Endothelial cell of umbilical vein (primary cell): Measurements from ENCODE around the gene GMCL2. TPM values are rescaled to one million over a fixed set of nuclear protein-coding genes. Genes with fewer than 3 reads are reported as not detected.

Experiments
- BruUV-seq: library from RNA; stranded (reverse); fragments of 400-500 nt; replicated peaks from 2 replicates; lab custom pipeline; 2021; lab: Mats Ljungman, UMichigan
- CTCF ChIA-PET: fragments of 300-600, 350-600 bp; sonication (Branson Sonifier 250); formaldehyde crosslinking; loops from one replicate; lab custom pipeline; 2021; ENCODE audit warnings: antibody characterized with exemption, inconsistent platforms; lab: Charles Lee
- POLR2A ChIA-PET: fragments of 300-600, 350-600 bp; sonication (Branson Sonifier 250); formaldehyde crosslinking; loops from one replicate; lab custom pipeline; 2021; ENCODE audit warnings: antibody characterized with exemption, inconsistent platforms; lab: Charles Lee
- DNase-seq: peaks from one replicate; pipeline ENCODE4 v3.0.0-alpha.2; 2011; ENCODE audit warnings: low read depth, low spot score
- FAIRE-seq: peaks from 2 replicates; lab custom pipeline; 2011; peaks lifted over from hg19 to GRCh38; lab: Jason Lieb, UNC
- H2AFZ ChIP-seq: 2 replicates; pipeline ENCODE4 v1.6.0; 2012; ENCODE audit warnings: low read depth, low read length, control low read depth, inconsistent platforms
- H3K27ac ChIP-seq: 2 replicates; pipeline ENCODE4 v1.5.1; 2011; ENCODE audit warnings: low read depth, mild to moderate bottlenecking, control low read depth, low read length, moderate library complexity; ENCODE audit not compliant: insufficient read depth
- H3K27me3 ChIP-seq, 2 experiments: 2 replicates each; pipeline versions ENCODE4 v1.6.0 to v1.6.1; 2011; ENCODE audit warnings: low read length in 2 of 2, mixed read lengths in 1 of 2; ENCODE audit not compliant: control insufficient read depth in 2 of 2, insufficient read depth in 2 of 2
- H3K36me3 ChIP-seq, 2 experiments: 2 replicates in 1 of 2; 3 replicates in 1 of 2; pipeline ENCODE4 v1.5.1; 2011; ENCODE audit warnings: low read length in 2 of 2, mild to moderate bottlenecking in 1 of 2, moderate library complexity in 1 of 2; ENCODE audit not compliant: control insufficient read depth in 2 of 2, insufficient read depth in 2 of 2; ENCODE audit errors: extremely low read depth in 1 of 2
- H3K4me1 ChIP-seq: 3 replicates; pipeline ENCODE4 v1.5.1; 2011; ENCODE audit warnings: mild to moderate bottlenecking, low read length; ENCODE audit not compliant: control insufficient read depth, insufficient read depth; ENCODE audit errors: extremely low read depth
- H3K4me2 ChIP-seq: 2 replicates; pipeline ENCODE4 v1.6.1; 2011; ENCODE audit warnings: low read length, control low read depth, mixed read lengths; ENCODE audit not compliant: insufficient read depth
- H3K4me3 ChIP-seq, 3 experiments: fragments of 200-600 bp in 1 of 3; sonication (generic), shearing (Covaris generic) in 1 of 3; replicated peaks in 1 of 3; 2 replicates each; pipeline ENCODE4 v1.5.1; 2011 to 2016; ENCODE audit warnings: control low read depth in 3 of 3, low read length in 3 of 3, mild to moderate bottlenecking in 2 of 3, inconsistent platforms in 1 of 3, low read depth in 1 of 3, moderate library complexity in 1 of 3; ENCODE audit not compliant: insufficient read depth in 1 of 3
- H3K79me2 ChIP-seq: 2 replicates; pipeline ENCODE4 v1.6.0; 2012; ENCODE audit warnings: low read length, inconsistent platforms; ENCODE audit not compliant: control insufficient read depth, insufficient read depth
- H3K9ac ChIP-seq: replicated peaks from 2 replicates; pipeline ENCODE3; 2011; ENCODE audit warnings: low read length, control low read depth; ENCODE audit not compliant: insufficient read depth; ENCODE audit errors: extremely low read depth
- H3K9me1 ChIP-seq: replicated peaks from 3 replicates; pipeline ENCODE4 v1.6.0; 2011; ENCODE audit warnings: mild to moderate bottlenecking, low read length; ENCODE audit not compliant: control insufficient read depth, insufficient read depth; ENCODE audit errors: extremely low read depth
- H3K9me3 ChIP-seq: replicated peaks from 2 replicates; pipeline ENCODE4 v1.5.1; 2012; ENCODE audit warnings: low read length, inconsistent platforms; ENCODE audit not compliant: control insufficient read depth, insufficient read depth
- H4K20me1 ChIP-seq: replicated peaks from 2 replicates; pipeline ENCODE3; 2011; ENCODE audit warnings: mild to moderate bottlenecking, low read length; ENCODE audit not compliant: control insufficient read depth, insufficient read depth; ENCODE audit errors: extremely low read depth
- CTCF ChIP-seq, 2 donors: IDR thresholded peaks; 1 replicate in 1 of 2; 2 replicates in 1 of 2; pipeline ENCODE4 v1.5.1; 2011; ENCODE audit warnings: low read length in 2 of 2, mild to moderate bottlenecking in 2 of 2, moderate library complexity in 2 of 2, control low read depth in 1 of 2, inconsistent platforms in 1 of 2, low read depth in 1 of 2; ENCODE audit not compliant: insufficient read depth in 1 of 2; ENCODE audit errors: extremely low read depth in 1 of 2
- EZH2 ChIP-seq: IDR thresholded peaks from 2 replicates; pipeline ENCODE4 v1.6.1; 2012; ENCODE audit warnings: borderline replicate concordance, low read depth, mild to moderate bottlenecking, moderate library complexity, low read length, inconsistent platforms; ENCODE audit not compliant: severe bottlenecking
- FOS ChIP-seq: IDR thresholded peaks from 2 replicates; pipeline ENCODE4 v1.6.1; 2011; ENCODE audit warnings: mild to moderate bottlenecking, low read length, moderate library complexity, borderline replicate concordance; ENCODE audit not compliant: insufficient read depth
- GATA2 ChIP-seq: IDR thresholded peaks from 2 replicates; pipeline ENCODE4 v1.7.0; 2011; ENCODE audit warnings: low read depth, mild to moderate bottlenecking, moderate library complexity, mixed read lengths, low read length; ENCODE audit not compliant: insufficient read length, insufficient read depth
- JUN ChIP-seq: IDR thresholded peaks from 2 replicates; pipeline ENCODE4 v1.6.1; 2011; ENCODE audit warnings: borderline replicate concordance, low read depth; ENCODE audit not compliant: insufficient read length, insufficient read depth
- MAX ChIP-seq: IDR thresholded peaks from 2 replicates; pipeline ENCODE4 v1.6.1; 2011; ENCODE audit not compliant: insufficient read depth, insufficient read length
- POLR2A ChIP-seq: IDR thresholded peaks from 2 replicates; pipeline ENCODE4 v1.6.1; 2012; ENCODE audit warnings: low read depth, mild to moderate bottlenecking, control low read depth, low read length
- POLR2AphosphoS5 ChIP-seq: IDR thresholded peaks from 2 replicates; pipeline ENCODE4 v1.6.1; 2012; ENCODE audit warnings: low read depth, mild to moderate bottlenecking, control low read depth, low read length, moderate library complexity; ENCODE audit not compliant: insufficient read depth
- dilution Hi-C: fragments of 300-500 bp; cut with MboI; formaldehyde crosslinking; loops from one replicate; pipeline ENCODE4 v1.15.0; 2019; ENCODE audit warnings: low sequenced_read_pairs; ENCODE audit not compliant: extremely low pct_ligation_motif_present
- intact Hi-C: fragments of 100-400 bp; cut with micrococcal nuclease; formaldehyde crosslinking; loops from one replicate; pipeline ENCODE4 v1.10.0; 2022
- polyA plus RNA-seq, 4 experiments: library from polyadenylated mRNA; depleted of rRNA in 3 of 4; stranded (reverse) in 3 of 4; unstranded in 1 of 4; fragments of >200 nt; gene quantifications; 2 replicates each; pipeline versions ENCODE4 v1.2.1 to v1.2.3, GENCODE V29; 2011 to 2012; ENCODE audit warnings: missing spikeins in 1 of 4
- total RNA-seq: library from RNA; stranded (reverse); gene quantifications from 2 replicates; pipeline ENCODE4 v1.2.3, GENCODE V29; 2021

The GMCL2 gene
- total and polyA plus RNA-seq, 2 donors (not counting 3 experiments of a cell fraction or from before 2014, with no cell fraction given): not detected

DNA sequence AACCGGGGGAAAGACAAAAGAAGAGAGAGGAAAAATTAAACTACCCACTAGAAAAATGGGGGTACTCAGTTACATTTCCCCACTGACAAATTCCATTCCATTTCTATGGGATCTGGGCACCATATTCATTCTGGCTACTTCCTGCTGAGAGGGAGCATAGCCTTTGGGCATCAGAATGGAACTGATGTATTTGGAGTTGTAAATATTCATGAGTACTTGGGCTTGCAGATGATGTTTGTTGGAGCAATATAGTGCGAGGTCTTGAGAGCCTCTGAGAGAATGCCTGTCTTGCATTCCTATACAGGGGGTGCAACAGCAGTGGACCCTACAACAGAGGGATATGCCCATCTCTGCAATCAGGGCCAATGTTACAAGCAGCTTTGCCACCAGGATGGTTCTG lies 16.7 kb downstream of the GMCL2 start:
- peaks cover 4 to 7% of the 10 kb centered on the region in 2 experiments for H3K27me3 ChIP-seq
- H3K4me2 ChIP-seq: no peak overlapping the region
- H3K9me3 ChIP-seq: no peaks in the 10 kb centered on the region
- no peaks in the 10 kb centered on the region for H3K36me3 ChIP-seq
- ChIA-PET CTCF (no interaction called here), POLR2A (no interaction called here)
- no TSS peak for BruUV-seq
- no peak for TF ChIP-seq EZH2
- TF ChIP-seq POLR2A: no peak
- no peak for TF ChIP-seq POLR2AphosphoS5
- no peak for TF ChIP-seq FOS
- no peak for TF ChIP-seq JUN
- TF ChIP-seq MAX: no peak
- no peak for TF ChIP-seq CTCF (IDR thresholded peaks at IDR 0.05; ENCODE audit: extremely low read depth in 1 of 2, insufficient read depth in 1 of 2, low read depth in 1 of 2, low read length in 2 of 2)
- no peak for TF ChIP-seq GATA2
- H3K4me1 ChIP-seq: no peaks in the 10 kb centered on the region
- H4K20me1 ChIP-seq: no peaks in the 10 kb centered on the region
- H3K9me1 ChIP-seq: no peaks in the 10 kb centered on the region
- H3K27ac ChIP-seq: no peak overlapping the region
- H3K79me2 ChIP-seq: no peaks in the 10 kb centered on the region
- dilution Hi-C loops: no loop called here
- DNase-seq: no peak
- no peak for FAIRE-seq
- no peak overlapping the region for H2AFZ ChIP-seq
- intact Hi-C loops: no loop called here
- no peak overlapping the region for H3K9ac ChIP-seq
- no peak overlapping the region for H3K4me3 ChIP-seq
